ENCODE measurements around the gene MINDY4. TPM values are rescaled to one million over a fixed set of nuclear protein-coding genes. Genes with fewer than 3 reads are reported as not detected.

MINDY4 gene
- total RNA-seq, 1 donor from 2014 or later, result 8.4 TPM

DNA sequence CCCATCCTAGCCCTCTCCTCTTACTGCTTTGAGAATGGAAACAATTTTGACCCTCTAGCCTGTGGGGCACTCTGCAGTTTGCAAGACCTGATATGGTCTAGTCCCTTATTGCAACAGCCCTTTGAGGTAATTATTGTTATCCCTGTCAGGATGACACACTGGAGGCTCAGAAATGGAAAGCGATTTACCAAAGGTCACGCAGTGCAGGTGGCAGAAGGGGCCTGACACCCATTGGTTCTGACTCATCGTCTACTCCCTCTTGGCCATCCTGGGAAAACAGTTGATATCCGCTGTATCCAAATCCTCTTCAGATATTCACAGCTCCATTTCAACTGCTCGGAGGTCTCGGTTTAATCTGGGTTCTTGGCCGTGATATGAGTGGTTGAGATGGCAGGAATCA lies 95.7 kb downstream of the MINDY4 start:
- DNase-seq (ENCODE audit: extremely low spot score, unreplicated experiment), result no peak
- Mint-ChIP-seq H3K4me3 (no peak overlapping the region), H3K36me3 (peaks cover 5% of the 10 kb centered on the region), H3K4me1 (ENCODE audit: unreplicated experiment) (no peaks in the 10 kb centered on the region), H3K9me3 (no peaks in the 10 kb centered on the region), H3K27me3 (no peaks in the 10 kb centered on the region), H3K27ac (no peak overlapping the region)
- TF ChIP-seq, protein P1, sequence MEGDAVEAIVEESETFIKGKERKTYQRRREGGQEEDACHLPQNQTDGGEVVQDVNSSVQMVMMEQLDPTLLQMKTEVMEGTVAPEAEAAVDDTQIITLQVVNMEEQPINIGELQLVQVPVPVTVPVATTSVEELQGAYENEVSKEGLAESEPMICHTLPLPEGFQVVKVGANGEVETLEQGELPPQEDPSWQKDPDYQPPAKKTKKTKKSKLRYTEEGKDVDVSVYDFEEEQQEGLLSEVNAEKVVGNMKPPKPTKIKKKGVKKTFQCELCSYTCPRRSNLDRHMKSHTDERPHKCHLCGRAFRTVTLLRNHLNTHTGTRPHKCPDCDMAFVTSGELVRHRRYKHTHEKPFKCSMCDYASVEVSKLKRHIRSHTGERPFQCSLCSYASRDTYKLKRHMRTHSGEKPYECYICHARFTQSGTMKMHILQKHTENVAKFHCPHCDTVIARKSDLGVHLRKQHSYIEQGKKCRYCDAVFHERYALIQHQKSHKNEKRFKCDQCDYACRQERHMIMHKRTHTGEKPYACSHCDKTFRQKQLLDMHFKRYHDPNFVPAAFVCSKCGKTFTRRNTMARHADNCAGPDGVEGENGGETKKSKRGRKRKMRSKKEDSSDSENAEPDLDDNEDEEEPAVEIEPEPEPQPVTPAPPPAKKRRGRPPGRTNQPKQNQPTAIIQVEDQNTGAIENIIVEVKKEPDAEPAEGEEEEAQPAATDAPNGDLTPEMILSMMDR (conservative IDR thresholded peaks at IDR 0.05), result no peak

DNA sequence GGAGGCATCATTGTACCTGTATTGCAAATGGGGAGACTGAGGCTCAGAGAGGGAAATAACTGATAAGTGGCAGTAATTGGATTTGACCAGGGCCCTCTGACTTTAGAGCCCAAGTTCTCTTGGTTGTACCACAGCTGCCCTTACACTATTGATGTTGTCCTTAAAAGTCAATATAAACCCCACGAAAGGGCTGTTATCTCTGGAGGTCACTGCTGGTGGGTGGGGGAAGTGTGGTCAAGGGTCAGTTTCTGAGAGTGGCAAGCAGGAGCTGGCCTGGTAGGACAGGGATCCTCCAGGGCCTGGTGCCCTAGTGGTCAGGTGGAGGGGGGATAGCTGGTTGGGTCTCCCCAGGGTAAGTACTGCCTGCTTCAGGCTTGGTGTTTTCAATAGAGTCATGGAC lies 96.3 kb downstream of the MINDY4 start:
- H3K9me3 Mint-ChIP-seq, result no peaks in the 10 kb centered on the region
- TF ChIP-seq, protein P1 (conservative IDR thresholded peaks at IDR 0.05), result no peak
- peaks cover 5% of the 10 kb centered on the region for H3K36me3 Mint-ChIP-seq
- H3K27ac Mint-ChIP-seq, result no peak overlapping the region
- H3K4me1 Mint-ChIP-seq (ENCODE audit: unreplicated experiment), result no peaks in the 10 kb centered on the region
- H3K4me3 Mint-ChIP-seq, result no peak overlapping the region
- DNase-seq (ENCODE audit: extremely low spot score, unreplicated experiment), result no peak
- no peaks in the 10 kb centered on the region for H3K27me3 Mint-ChIP-seq

DNA sequence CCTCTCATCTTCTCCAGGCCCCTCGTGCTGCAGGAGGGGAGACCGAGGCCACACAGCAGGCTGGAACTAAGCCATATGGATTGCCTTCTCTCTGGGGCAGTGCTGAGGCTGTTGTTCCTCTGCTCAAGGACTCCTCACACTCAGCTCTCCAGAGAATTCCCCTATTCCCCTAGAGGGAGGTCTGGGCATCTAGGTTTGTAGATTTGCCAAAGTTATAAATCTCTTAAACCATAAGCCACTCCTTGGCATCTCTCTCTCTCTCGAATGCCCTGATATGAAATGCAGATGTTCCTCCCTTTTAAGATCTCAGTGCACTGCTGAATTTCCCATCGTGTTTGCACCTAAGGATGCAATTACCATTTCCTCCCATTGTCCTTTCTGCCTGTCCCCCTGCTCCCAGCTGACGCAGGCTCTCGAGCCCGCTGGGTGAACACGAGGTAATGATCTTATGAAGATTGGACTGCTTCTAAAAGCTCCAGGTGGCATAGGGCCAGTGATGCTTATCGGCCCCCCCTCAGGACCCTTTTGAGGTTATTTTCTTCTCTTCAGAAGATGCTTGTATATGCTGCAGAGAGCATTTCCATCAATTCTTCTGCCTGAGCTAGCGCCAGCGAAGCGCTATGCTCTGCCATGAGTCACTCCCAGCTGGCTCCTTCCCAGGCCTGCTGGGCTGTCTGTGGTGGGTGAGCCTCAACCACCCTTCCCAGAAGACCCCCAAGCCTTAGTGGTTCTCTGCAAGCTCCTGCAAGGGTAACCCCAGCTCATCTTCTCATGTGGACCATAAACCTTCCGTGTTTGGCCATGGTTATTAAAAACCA lies 98.8 kb downstream of the MINDY4 start:
- H3K27me3 Mint-ChIP-seq, result no peaks in the 10 kb centered on the region
- no peaks in the 10 kb centered on the region for H3K4me1 Mint-ChIP-seq (ENCODE audit: unreplicated experiment)
- H3K27ac Mint-ChIP-seq, result no peak overlapping the region
- peaks cover 2% of the 10 kb centered on the region for H3K9me3 Mint-ChIP-seq
- TF ChIP-seq, protein P1 (conservative IDR thresholded peaks at IDR 0.05), result no peak
- H3K36me3 Mint-ChIP-seq, result no peaks in the 10 kb centered on the region
- no peak for DNase-seq (ENCODE audit: extremely low spot score, unreplicated experiment)
- no peak overlapping the region for H3K4me3 Mint-ChIP-seq

DNA sequence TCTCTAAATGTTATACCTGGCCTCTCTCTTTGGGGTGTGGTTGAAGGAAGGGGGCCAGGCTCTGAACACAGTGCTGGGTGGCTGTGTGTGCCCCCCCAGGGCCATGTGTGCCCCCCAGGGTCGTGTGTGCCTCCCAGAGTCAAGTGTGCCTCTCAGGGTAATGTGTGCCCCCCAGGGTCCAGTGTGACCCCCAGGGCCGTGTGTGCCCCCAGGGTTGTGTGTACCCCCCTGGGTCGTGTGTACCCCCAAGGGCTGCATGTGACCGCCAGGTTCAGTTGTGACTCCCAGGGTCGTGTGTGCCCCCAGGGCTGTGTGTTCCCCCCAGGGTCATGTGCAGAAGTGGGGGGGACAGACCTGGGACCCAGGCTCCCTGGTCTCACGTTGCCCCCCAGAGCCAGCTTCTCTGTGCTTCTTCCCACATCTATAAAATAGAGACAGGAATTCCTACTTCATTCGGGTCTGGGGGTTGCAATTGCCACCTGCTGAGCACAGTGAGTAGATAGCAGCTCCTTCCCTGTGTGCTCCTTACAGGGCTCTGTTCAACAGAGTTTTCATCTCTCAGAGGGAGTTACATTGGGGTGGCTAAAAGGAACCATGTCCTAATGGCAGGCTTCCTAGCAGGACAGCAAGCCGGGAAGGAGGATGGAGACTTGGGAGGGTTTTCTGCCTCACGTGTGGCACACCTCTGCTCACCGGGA lies 99.8 kb downstream of the MINDY4 start:
- H3K36me3 Mint-ChIP-seq, result peaks cover 4% of the 10 kb centered on the region
- H3K4me1 Mint-ChIP-seq (ENCODE audit: unreplicated experiment), result no peaks in the 10 kb centered on the region
- H3K4me3 Mint-ChIP-seq, result no peak overlapping the region
- H3K27ac Mint-ChIP-seq, result no peak overlapping the region
- H3K9me3 Mint-ChIP-seq, result peaks cover 7% of the 10 kb centered on the region
- H3K27me3 Mint-ChIP-seq, result no peaks in the 10 kb centered on the region
- DNase-seq (ENCODE audit: extremely low spot score, unreplicated experiment), result no peak
- TF ChIP-seq, protein P1 (conservative IDR thresholded peaks at IDR 0.05), result no peak

DNA sequence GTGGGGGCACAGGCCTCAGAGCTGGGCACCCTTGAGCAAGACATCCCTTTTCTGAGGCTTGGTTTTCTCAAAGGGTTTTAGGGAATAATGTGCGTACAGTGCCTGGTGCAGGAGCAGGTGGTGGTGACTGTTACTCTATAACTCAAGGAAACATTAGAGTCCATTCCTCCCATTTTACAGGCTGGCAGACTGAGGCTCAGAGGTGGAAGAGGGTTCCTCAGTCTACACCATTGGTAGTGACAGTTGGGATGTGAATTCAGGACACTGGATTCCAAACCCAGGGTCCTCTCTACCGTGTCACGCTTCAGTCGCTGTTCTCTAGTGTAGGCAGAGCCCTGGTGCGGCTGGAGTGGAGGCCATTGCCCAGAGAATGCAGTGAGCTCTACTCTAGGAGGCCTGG lies 100.4 kb downstream of the MINDY4 start:
- Mint-ChIP-seq H3K36me3 (peaks cover 4% of the 10 kb centered on the region), H3K27me3 (no peaks in the 10 kb centered on the region), H3K27ac (no peak overlapping the region), H3K4me1 (ENCODE audit: unreplicated experiment) (no peaks in the 10 kb centered on the region), H3K9me3 (peaks cover 7% of the 10 kb centered on the region), H3K4me3 (no peak overlapping the region)
- no peak for DNase-seq (ENCODE audit: extremely low spot score, unreplicated experiment)
- TF ChIP-seq, protein P1 (conservative IDR thresholded peaks at IDR 0.05), result no peak

Measured in type B pancreatic cell (in vitro differentiated cells).